ENCODE results near the gene SMIM5. TPM values are rescaled to one million over a fixed set of nuclear protein-coding genes. Genes with fewer than 3 reads are reported as not detected.

The SMIM5 gene
- polyA plus RNA-seq, 1 donor from 2014 or later: 0.59 TPM

DNA sequence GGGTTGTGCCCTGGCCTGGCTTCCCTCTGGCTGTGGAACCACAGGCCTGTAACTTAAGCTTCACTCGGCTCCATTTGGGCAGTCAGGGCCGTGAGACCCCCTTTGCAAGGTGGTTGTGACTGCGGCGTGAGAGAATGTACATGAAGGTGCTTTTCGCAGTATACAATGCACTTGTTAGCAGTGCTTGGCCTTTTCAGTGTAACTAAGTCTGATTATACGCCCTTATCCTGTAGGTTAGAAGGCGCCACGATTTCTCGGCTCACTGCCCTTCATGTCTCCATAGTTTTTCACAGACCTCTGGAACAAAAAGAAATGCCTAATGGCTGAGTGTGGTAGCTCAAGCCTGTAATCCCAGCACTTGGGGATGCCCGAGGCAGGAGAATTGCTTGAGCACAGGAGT, 47.2 kb downstream of the SMIM5 start:
- Histone ChIP-seq H4K20me1 (ENCODE audit: insufficient read depth) (no peaks in the 10 kb centered on the region), H3K4me2 (ENCODE audit: low read length) (no peak overlapping the region), H3K9me2 (ENCODE audit: insufficient read depth, low read length) (no peaks in the 10 kb centered on the region), H3K9ac (ENCODE audit: low read length) (no peak overlapping the region), H2AFZ (ENCODE audit: low read depth, low read length) (no peak overlapping the region), H3F3A (ENCODE audit: insufficient read depth, low read length, poor library complexity, severe bottlenecking) (no peaks in the 10 kb centered on the region), H3K9me3 (ENCODE audit: low read length) (no peaks in the 10 kb centered on the region), H3K27ac (ENCODE audit: low read length) (no peak overlapping the region), H3K27me3 (ENCODE audit: insufficient read depth, low read depth, low read length) (no peaks in the 10 kb centered on the region), H3K36me3 (ENCODE audit: insufficient read depth, low read length) (no peaks in the 10 kb centered on the region), H3K79me2 (replicated peaks; ENCODE audit: insufficient read depth, low read length) (peaks cover 8% of the 10 kb centered on the region), H3K4me3 (ENCODE audit: low read length) (no peak overlapping the region)
- TF ChIP-seq, protein P1, sequence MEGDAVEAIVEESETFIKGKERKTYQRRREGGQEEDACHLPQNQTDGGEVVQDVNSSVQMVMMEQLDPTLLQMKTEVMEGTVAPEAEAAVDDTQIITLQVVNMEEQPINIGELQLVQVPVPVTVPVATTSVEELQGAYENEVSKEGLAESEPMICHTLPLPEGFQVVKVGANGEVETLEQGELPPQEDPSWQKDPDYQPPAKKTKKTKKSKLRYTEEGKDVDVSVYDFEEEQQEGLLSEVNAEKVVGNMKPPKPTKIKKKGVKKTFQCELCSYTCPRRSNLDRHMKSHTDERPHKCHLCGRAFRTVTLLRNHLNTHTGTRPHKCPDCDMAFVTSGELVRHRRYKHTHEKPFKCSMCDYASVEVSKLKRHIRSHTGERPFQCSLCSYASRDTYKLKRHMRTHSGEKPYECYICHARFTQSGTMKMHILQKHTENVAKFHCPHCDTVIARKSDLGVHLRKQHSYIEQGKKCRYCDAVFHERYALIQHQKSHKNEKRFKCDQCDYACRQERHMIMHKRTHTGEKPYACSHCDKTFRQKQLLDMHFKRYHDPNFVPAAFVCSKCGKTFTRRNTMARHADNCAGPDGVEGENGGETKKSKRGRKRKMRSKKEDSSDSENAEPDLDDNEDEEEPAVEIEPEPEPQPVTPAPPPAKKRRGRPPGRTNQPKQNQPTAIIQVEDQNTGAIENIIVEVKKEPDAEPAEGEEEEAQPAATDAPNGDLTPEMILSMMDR (IDR thresholded peaks at IDR 0.05; ENCODE audit: poor library complexity, severe bottlenecking): no peak
- TF ChIP-seq POLR2AphosphoS5 (IDR thresholded peaks at IDR 0.05): no peak
- TF ChIP-seq SMC3 (conservative IDR thresholded peaks at IDR 0.05; ENCODE audit: poor library complexity): no peak
- TF ChIP-seq EP300 (conservative IDR thresholded peaks at IDR 0.05; ENCODE audit: poor library complexity, severe bottlenecking): no peak
- no peak for TF ChIP-seq REST (IDR thresholded peaks at IDR 0.05; ENCODE audit: borderline replicate concordance)
- TF ChIP-seq EZH2 (IDR thresholded peaks at IDR 0.05; ENCODE audit: borderline replicate concordance, insufficient read depth, low read length, poor library complexity, severe bottlenecking): no peak
- no peak for TF ChIP-seq MXI1 (conservative IDR thresholded peaks at IDR 0.05; ENCODE audit: poor library complexity, severe bottlenecking)
- TF ChIP-seq TAF1 (IDR thresholded peaks at IDR 0.05; ENCODE audit: low read depth): no peak
- no peak for TF ChIP-seq RAD21 (conservative IDR thresholded peaks at IDR 0.05)

DNA sequence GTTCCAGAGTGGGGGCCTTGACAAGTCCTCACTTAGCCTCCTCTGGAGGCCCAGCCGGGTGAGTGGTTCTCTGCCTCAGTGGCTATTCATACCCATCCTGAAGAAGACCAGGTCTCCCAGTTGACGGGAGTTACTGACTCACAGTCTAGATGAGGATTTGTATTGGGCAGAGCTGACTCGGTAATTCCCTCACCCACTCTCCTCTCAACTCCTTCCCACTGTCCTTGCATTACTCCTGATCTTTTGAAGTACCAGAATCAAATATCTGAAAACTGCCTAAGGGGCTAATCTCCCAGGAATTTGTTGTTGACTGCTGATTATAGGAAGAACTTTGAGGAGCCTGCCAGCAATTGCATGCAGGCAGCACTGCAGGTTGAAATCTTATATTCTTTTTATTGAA, 48.1 kb downstream of the SMIM5 start:
- Histone ChIP-seq H3K9me3 (ENCODE audit: low read length) (no peaks in the 10 kb centered on the region), H3K79me2 (replicated peaks; ENCODE audit: insufficient read depth, low read length) (peaks cover 6% of the 10 kb centered on the region), H3K36me3 (ENCODE audit: insufficient read depth, low read length) (no peaks in the 10 kb centered on the region), H3K4me2 (ENCODE audit: low read length) (no peak overlapping the region), H3F3A (ENCODE audit: insufficient read depth, low read length, poor library complexity, severe bottlenecking) (no peaks in the 10 kb centered on the region), H3K4me3 (ENCODE audit: low read length) (no peak overlapping the region), H3K9ac (ENCODE audit: low read length) (no peak overlapping the region), H2AFZ (ENCODE audit: low read depth, low read length) (no peak overlapping the region), H3K9me2 (ENCODE audit: insufficient read depth, low read length) (no peaks in the 10 kb centered on the region), H4K20me1 (ENCODE audit: insufficient read depth) (no peaks in the 10 kb centered on the region), H3K27me3 (ENCODE audit: insufficient read depth, low read depth, low read length) (no peaks in the 10 kb centered on the region), H3K27ac (ENCODE audit: low read length) (no peak overlapping the region)
- TF ChIP-seq MXI1 (conservative IDR thresholded peaks at IDR 0.05; ENCODE audit: poor library complexity, severe bottlenecking) (no peak), EZH2 (IDR thresholded peaks at IDR 0.05; ENCODE audit: borderline replicate concordance, insufficient read depth, low read length, poor library complexity, severe bottlenecking) (no peak), POLR2AphosphoS5 (IDR thresholded peaks at IDR 0.05) (no peak), RAD21 (conservative IDR thresholded peaks at IDR 0.05) (no peak), SMC3 (conservative IDR thresholded peaks at IDR 0.05; ENCODE audit: poor library complexity) (no peak), REST (IDR thresholded peaks at IDR 0.05; ENCODE audit: borderline replicate concordance) (no peak), EP300 (conservative IDR thresholded peaks at IDR 0.05; ENCODE audit: poor library complexity, severe bottlenecking) (no peak), TAF1 (IDR thresholded peaks at IDR 0.05; ENCODE audit: low read depth) (no peak)
- TF ChIP-seq, protein P1 (IDR thresholded peaks at IDR 0.05; ENCODE audit: poor library complexity, severe bottlenecking): no peak
